Measurements from ENCODE around the gene CELF2.
"Not testable (repeated sequence)": the region's sequence is repeated elsewhere in the genome, so short reads cannot be mapped to it uniquely, and the experiment has no call there.

Gene CELF2

DNA sequence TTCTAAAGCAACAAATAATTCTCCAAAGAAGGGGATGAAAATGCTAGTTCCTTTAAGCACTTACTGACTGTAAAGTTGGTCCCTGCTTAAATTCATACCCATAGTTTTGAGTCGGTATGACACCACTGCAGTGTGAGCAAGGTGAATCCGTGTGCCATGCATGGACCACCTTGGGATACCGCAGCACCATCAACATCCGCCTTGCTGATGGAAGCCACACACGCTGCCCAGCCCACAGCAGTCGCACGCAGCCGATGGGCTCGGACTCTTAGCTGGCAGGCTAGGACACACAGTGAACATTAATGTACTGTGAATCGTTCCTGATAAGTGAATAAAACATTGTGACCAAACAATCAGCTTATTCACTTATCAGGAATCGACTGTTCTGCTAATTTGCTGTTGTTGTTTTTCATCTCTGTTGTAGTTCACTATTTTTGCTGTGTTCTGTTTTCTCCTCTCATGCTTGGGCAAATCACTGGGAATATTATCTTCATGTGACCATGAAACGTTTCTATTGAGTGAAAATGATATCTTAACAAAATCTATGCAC lies 318.3 kb downstream of the CELF2 start:
- DNase-seq = peak in 1 of 2 donors; percentile 9

DNA sequence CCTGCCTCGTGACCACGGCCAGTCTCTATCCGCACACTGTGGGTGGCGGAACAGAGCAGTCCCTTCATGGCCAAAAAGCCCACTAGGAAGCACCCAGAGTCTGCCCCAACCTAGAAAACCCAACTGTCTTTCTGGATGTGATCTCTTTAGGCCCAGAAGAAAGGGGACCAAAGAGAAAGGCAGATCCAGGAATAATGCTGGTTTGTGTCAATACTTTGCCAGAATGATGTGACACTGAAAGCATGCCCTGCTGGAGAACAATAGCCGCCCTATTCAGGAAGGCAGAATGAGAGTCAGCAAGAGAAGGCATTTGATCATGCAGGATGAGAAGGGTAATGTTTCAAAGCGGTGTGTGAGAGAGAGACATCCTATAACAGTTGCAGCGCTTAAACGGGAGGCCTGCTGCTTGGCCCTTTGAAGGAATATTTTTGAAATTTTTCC lies 319.1 kb downstream of the CELF2 start:
- no peak for DNase-seq

DNA sequence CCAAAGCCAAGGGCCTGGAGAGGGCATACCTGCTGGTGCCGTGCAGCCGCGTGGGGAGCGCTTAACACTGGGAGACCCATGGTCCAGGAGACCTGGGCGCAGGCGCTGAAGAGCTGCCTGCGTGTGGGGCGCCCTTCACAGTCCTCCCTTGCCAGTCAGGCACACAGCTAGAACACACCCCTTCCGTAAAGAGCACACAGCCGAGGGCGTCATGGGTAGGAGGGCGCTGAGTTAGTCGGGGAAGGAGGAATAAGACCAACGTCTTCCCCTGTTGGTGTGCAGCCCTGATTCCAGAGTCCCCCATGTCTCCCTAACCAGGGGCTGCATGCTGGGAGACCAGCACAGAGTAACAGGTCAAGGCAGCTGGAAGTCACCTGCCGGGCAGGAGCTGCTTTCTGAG lies 319.8 kb downstream of the CELF2 start:
- peak in 1 of 2 donors; percentile 20 for DNase-seq

DNA sequence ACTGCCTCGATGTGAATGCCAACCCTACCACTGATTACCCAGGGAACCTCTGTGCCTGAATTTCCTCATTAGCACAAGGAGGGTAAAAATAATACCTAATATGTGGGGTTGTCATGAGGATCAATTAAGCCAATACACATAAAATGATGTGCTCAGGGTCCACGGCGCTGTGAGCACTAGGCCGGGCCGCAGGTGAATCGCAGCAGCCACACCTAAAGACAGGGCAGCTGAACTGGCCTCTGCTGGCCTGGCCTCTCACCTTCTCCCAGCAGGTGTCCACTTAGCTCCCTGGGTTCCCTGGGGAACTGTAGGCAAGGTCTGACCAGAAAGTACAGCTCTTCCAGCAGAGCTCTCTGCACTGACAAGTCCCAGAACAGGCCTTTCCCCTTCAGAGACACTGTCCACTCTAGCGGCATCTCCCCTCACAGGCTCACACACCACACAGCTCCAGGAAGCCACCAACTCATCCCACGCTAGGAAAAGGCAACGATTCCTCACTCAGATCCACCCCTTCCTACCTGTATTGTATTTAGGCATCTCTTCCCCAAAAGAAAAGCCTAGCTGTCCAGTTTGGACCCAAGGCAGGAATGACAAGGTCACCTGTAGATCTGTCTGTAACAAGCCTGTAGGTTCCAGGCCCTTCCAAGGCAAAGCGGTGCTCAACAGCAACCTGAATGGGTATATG lies 320.6 kb downstream of the CELF2 start:
- DNase-seq = no peak

DNA sequence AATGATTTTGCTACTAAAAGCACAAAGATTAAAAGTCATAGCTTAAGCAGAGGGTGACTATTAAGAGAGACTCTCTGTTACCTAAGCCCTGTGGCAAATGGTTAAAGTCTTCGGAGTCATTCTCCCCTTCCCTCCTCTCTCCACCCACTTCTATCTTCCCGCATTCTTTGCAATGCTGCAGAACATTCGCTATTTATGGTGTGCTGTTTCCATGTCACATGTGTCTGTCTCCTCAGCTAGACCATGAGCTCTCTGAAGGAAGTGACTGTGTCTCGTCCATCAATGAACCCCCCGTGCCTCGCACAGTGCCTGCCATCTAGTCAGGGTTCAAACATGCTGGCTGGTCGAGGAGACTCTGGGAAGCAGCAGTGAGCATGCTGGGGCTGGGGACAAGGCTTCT lies 321.3 kb downstream of the CELF2 start:
- DNase-seq = no peak

DNA sequence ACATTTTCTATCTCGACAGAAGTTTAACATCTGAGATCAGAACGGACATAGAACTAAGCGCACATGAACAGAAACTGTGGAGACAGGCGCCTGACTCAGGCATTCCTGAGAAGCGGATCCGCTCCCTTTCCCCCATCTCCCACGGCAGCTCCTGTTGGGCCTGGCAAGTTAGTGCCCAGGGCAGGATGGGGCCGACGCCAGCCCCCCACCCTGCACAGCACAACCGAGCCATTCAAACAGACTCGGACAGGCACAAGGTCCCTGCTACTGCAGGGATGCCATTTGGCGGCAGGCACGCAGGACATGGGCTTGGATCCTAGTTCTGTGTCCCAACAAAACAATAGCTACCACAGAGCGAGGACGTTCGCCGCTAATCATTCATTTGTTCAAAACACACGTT lies 322.0 kb downstream of the CELF2 start:
- no peak for DNase-seq

DNA sequence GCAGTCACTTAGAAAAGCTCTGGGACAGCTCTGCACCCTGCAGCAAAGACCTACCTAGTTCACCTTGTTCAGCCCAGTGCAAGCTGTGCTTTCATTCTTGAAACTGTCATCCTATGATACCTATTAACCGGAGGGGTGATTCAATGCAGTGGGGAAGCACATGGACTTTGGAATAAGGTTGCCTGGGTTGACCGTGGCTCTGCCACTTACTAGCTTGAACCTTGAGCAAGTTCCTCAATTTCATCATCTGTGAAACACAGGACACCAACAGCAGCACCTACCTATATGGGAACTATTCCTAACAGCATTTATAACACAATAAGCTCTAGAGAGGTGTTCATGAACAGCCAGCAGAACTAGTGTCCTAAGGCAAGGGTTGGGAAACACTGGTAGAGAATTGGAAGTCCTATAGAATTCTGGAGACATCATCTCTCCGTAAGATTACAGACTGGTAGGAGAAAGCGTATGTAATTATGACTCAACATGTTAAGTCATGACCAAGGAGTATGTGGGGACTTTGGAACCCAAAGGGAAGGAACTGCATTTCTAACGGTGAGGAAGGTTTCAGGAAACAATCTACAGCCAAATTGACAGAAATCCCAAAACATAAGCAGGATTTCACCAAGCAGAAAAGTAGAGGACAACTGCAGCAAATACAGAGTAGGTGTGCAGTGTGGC lies 323.8 kb downstream of the CELF2 start:
- DNase-seq = no peak

DNA sequence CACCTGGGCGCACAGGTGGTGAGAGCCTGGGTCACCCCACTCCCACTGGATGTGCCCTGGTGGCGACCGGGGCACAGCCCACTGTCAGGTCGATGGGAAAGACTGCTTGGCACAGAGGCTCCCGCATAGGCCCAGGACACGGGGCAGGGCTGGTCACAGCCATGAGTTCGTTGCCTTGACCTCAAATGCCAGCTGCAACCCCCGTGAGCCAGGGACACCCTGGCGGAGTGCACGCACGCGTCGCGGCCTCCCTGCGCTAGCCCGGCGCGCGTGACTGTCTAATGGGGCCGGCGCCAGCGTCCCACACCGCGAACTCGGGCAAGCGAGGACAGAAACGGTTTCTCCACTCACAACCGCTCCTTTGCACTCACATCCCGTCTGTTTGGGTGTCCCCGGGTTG lies 326.4 kb downstream of the CELF2 start:
- no peak for DNase-seq

DNA sequence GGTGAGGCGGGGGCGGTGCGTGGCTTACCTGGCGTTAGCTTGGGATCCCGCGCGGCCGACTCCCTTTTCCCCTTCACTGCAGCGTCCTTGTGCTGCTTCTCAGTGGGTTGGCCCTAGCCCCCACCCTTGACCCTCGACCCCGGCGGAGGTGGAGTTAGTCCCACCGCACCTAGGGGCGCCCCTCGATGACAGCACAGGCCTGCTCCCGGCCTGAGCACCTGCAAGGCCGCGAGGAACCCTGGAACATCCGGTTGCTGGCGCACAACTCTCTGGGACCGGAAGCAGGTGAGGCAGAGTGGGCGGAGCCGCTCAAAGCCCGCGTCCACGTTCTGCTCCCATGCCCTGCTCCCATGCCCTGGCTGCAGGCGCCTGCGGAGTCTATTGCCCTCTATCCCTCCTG lies 326.9 kb downstream of the CELF2 start:
- DNase-seq = no peak

DNA sequence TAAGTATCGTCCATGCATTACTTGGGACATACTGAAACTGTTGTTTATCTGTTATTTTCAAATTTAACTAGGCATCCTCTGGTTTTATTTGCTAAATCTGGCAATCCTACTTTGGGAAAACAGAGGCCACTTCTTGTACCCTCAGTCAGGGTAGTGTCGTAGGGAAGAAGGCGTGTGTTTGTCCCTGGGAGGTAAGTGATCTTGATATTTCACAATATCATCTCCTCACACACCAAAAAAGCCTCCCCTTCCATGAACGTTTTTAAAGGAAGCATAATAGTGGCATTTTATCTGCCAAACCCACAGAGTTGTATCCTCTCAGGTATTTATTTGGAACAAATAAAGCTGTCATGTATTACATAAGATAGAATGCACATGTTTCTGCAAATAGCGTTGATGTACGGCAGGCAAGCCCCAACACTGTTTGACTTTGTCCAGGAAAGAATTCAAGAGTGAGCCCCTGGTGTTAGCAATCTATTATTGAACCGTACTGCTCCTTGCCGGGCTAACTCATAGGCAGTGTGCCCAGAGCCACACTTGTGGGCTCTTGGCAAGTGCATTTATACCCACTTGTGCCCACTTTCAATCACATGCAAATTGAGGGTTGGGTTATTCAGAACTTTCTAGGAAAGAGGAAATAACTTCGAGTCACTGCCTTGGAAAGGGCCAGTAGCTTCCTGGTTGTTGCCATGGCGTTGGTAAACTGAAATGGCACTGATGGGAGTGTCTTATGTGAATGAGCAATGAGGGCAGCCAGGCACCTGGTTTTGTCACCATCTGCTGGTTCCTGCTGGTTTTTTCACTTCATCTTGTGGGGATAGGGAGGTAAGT lies 327.8 kb downstream of the CELF2 start:
- peak; percentile 25 to 55 for DNase-seq

DNA sequence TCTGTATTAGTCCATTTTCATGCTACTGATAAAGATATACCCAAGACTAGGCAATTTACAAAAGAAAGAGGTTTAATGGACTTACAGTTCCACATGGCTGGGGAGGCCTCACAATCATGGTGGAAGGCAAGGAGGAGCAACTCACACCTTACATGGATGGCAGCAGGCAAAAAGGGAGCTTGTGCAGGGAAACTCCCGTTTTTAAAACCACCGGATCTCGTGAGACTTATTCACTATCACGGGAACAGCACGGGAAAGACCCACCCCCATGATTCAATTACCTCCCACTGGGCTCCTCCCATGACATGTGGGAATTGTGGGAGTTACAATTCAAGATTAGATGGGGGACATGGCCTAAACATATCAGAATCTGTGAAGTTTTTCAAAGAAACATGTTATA lies 329.9 kb downstream of the CELF2 start:
- not testable (repeated sequence) for DNase-seq

DNA sequence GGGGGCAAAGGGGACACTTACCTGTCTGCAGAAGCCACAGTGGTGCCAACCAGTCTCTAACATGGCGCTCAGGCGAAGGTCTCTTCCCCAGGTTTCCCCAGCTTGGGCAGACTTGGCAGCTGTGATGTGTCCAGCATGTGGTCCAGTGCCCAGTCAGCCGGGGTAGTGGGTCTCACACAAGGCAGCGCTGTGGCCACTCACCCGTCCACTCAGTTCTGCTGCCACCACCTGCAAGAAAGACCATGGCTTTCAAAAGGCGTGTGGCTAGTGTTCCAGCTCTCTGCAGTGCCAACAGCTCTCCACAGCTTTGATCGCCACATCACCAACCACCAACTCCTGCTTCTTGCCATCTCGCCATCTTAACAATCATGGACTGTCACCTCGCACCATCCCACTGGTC lies 334.1 kb downstream of the CELF2 start:
- DNase-seq = no peak

DNA sequence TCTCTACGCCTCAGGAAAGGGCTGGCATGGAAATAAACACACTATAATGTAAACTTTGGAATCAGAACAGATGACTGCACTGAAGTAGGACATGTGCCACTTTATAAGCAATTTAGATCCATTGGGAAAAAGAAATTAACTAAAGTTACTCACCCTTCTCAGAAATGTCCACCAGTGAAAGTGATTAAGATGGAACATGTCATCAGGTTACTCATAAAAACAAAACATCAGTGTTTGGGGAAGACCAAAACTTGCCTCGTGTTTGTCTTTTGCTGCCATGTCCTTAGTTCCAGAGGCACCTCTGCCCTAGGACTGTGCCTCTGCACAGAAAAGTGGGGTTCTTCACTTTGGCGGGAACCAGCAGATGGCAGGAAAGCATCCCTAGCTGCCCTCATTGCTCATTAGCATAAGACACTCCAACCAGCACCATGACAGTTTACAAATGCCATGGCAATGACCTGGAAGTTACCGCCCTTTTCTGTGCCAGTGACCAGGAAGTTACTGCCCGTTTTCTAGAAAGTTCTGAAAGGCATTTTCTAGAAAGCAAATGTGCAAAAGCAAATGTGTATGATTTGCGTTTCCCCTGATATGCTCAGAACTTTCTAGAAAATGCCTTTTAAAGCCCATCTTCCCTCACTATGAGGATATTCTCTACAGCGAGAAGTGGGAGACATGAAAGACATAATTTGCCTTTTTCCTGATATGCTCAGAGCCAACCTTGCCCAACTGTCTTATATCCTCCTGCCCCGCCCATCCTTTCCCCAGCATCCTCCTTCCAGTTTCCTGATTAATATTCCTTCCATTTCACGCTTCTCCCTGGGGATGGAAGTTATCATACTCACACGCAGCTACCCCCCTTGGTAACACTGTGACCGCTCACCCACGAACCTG lies 335.6 kb downstream of the CELF2 start:
- DNase-seq = no peak

DNA sequence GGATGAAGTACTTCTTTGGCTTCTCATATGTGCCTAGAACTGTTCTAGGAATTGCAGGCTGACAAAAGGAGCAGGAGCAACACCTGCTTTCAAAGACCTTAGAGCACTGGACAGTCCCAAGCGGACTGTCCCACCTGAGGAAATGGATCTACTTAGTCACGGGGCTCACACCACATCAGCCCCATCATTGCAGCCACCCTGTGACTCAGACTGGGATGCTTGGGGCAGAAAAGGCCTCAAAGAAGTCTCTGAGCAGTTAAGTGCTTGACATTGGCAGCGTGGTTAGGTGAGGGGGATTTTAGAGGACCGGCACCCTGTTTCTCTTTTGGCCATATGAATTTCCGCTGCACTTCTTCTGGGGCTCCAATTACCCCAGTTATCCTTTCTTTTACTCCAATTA lies 337.2 kb downstream of the CELF2 start:
- DNase-seq = no peak

DNA sequence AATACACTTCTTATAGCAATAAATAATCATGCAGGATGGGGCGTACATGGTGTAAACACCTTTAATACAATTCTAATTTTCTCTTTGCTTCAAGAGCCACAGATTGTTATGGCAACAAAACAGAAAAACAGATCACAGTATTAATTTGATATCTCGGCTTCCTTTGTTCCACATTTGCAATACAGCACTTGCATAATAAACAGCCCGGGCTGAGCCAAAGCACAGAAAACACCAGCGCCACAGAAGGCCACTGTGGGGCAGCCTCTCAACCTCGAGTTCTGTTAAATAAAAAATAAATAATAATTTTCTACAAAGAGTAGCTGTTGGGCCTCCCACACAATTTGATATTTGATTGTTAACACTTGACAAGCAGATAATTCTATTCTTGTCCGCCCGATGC lies 337.9 kb downstream of the CELF2 start:
- DNase-seq = no peak

DNA sequence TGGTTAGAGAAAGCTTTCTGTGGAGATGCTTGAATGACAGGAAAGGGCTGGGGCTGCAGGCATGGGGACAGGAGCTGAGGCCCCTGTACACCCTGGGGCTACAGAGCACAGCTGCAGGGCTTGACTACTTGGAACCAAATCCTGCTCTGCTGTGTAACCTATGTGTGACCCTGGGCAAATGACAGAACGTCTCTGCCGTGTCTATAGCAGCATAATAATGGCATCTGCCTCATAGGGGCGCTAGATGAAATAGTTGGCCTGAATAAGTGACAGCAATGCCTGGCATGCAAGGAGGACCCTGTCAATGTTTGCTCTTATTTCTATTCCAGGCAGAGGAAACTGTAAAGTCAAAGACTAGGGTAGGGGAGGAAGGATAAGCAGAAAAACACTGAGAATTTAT lies 339.8 kb downstream of the CELF2 start:
- no peak for DNase-seq

DNA sequence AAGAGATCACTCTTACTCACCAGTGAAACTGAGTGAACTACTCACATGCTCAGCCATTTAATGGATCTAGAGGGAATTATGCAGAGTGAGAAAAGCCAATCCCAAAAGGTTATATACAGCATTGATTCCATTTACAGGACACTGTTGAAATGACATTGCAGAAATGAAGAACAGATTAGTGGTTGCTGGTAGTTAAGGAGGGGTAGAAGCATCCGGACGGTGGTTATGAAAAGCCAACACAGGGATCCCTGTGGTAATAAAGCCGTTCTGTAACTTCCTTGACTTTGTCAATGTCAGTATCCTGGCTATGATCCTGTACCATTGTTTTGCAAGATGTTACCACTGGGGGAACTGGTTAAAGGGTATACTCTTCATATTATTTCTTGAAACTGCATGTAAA lies 340.3 kb downstream of the CELF2 start:
- DNase-seq = no peak

DNA sequence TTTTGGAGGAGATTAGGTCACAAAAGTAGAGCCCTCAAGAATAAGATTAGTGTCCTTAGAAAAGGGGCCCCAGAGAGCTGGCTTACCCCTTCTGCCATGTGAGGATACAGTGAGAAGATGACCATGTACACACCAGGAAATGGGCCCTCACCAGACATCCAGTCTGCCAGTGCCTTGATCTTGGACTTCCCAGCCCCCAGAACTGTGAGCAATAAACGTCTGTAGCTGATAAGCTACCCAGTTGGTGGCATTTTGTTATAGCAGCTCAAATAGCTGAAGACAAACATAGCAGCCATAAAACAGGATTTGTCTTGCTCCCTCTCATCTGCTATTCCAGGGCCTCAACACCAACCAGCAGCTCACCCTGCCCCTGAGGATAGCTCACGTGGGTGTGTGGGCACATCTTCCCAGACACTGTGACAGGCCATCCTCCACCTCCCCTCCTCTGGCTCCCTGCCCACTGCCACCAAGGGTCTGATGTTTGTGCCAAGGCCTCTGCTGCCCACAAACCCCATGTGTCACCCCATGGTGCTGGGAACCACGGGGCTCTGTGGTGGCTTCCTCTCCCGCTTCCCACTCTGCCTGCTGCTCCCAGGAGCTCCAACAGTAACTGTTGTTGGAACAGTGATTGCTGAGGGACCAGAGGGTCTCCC lies 341.4 kb downstream of the CELF2 start:
- no peak for DNase-seq

DNA sequence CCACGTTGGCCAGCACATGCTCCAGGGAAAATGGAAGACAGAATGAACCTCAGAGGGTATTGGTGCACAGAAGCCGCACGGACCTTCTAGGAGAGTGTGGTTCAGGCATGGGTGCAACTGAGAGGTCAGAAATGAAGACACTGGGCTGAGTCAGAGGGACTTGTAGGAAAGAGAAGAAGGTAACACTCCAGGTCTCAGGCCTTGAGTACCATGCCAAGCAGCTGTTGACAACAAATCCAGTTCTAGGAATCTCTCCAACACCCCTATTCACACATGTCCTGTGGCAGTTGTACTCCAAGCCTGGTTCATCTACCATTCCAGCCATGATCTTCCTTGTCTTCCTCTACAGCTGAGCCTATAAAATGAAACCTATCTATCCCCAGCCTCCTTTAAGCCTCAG lies 342.2 kb downstream of the CELF2 start:
- DNase-seq = no peak

DNA sequence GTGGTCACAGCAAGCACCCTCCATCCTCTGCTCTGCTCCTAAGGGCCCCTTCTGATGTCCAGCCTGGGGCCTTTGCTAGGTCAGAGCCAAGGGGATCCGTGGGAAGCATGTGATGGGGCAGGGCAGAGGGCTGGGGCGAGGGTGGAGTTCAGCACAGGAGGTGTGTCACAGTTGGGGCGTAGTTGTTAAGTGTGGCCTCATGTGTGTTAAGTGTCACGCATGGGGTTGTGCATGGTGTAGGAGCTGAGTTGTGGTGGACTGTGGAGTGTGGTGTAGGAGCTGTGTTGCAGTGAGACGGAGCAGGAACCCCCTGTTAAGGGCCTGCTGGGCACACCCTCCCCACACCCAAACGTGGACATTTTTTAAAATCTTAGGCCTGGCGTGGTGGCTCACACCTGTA lies 345.8 kb downstream of the CELF2 start:
- no peak for DNase-seq

DNA sequence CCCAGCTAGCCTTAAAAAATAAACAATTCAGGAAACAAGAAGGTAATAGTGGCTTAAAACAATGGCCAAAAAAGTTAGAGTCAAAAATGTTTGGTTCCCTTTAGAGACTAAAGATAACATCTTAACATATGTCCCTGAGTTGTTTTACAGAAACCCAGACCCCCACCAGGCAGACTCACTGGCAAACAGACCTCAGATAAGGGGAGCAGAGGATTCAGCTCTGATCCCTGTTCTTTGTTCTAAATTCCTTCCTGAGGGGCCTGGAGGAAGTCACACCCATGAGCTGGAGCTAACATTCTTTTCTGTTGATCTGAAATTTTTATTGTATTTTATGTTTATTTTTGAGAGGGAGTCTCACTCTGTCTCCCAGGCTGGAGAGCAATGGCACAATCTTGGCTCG lies 346.6 kb downstream of the CELF2 start:
- no peak for DNase-seq

DNA sequence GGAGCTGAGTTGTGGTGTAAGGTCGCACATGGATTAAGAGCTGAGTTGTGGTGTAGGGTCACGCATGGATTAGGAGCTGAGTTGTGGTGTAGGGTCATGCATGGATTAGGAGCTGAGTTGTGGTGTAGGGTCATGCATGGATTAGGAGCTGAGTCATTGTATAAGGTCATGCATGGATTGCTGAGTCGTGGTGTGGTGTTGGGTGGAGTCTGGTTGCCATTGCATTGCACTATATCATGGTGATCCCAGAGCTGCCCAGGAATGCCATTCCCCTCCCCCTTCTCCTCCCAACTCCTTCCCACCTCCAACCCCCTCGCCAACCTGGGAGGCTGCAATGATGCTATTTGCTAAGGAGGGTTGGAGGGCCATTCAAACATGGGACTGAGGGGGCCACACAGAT lies 349.2 kb downstream of the CELF2 start:
- not testable (repeated sequence) for DNase-seq
